OCI-LY3 (cell line): ENCODE data around the gene GRM4.

Experiments
- H2AFZ ChIP-seq: fragments of 200-600, 300-600 bp; shearing (Covaris generic); 2 replicates; pipeline ENCODE4 v1.6.0; 2014; ENCODE audit warnings: antibody characterized with exemption, low read depth, low read length
- H3K27ac ChIP-seq: fragments of 200-600, 300-600 bp; sonication (generic); 2 replicates; pipeline ENCODE4 v1.5.1; 2014; ENCODE audit warnings: mild to moderate bottlenecking, low read length, moderate library complexity, mixed read lengths
- H3K27me3 ChIP-seq: fragments of 200-600, 300-600 bp; sonication (generic); 2 replicates; pipeline ENCODE4 v1.6.1; 2014; ENCODE audit warnings: low read depth, low read length, mixed read lengths
- H3K36me3 ChIP-seq: fragments of 200-600, 300-600 bp; sonication (generic); replicated peaks from 2 replicates; pipeline ENCODE3; 2014; ENCODE audit warnings: low read depth, low read length, mixed read lengths
- H3K4me1 ChIP-seq: fragments of 300-600, 200-600 bp; sonication (generic); 2 replicates; pipeline ENCODE4 v1.6.1; 2014; ENCODE audit warnings: low read length, mixed read lengths
- H3K4me2 ChIP-seq: fragments of 200-600, 300-600 bp; sonication (generic); 2 replicates; pipeline ENCODE4 v1.6.1; 2014; ENCODE audit warnings: low read length, mixed read lengths
- H3K4me3 ChIP-seq: fragments of 300-600, 200-600 bp; sonication (generic); 2 replicates; pipeline ENCODE4 v1.5.1; 2014; ENCODE audit warnings: antibody characterized with exemption, mild to moderate bottlenecking, low read length, moderate library complexity
- H3K79me2 ChIP-seq: fragments of 300-600, 200-600 bp; shearing (Covaris generic); 2 replicates; pipeline ENCODE4 v1.6.1; 2014; ENCODE audit warnings: mild to moderate bottlenecking, low read length, mixed read lengths
- H3K9ac ChIP-seq: fragments of 300-600, 200-600 bp; shearing (Covaris generic); 2 replicates; pipeline ENCODE4 v1.6.0; 2014; ENCODE audit warnings: mild to moderate bottlenecking, low read length, moderate library complexity
- H3K9me3 ChIP-seq: fragments of 200-600, 300-600 bp; shearing (Covaris generic); 2 replicates; pipeline ENCODE4 v1.6.1; 2014; ENCODE audit warnings: low read length, mixed read lengths; ENCODE audit not compliant: insufficient read depth
- H4K20me1 ChIP-seq: fragments of 200-600, 300-600 bp; sonication (generic); 2 replicates; pipeline ENCODE4 v1.6.1; 2016; ENCODE audit warnings: low read length, mixed read lengths; ENCODE audit not compliant: insufficient read depth
- CTCF ChIP-seq: fragments of 200-600, 300-600 bp; sonication (generic); IDR thresholded peaks from 2 replicates; pipeline ENCODE4 v1.5.1; 2014; ENCODE audit warnings: antibody characterized with exemption, low read length, low read depth
- EZH2phosphoT487 ChIP-seq: fragments of 200-600 bp; shearing (Covaris generic); IDR thresholded peaks from 2 replicates; pipeline ENCODE4 v1.6.1; 2018; ENCODE audit warnings: antibody characterized with exemption, mixed run types, low read depth

GRM4 gene

GRCh38 chr6:34071884-34072379, 74.0 kb downstream of the GRM4 start:
- no peak overlapping the region for H3K4me3 ChIP-seq
- no peak overlapping the region for H2AFZ ChIP-seq
- H3K27ac ChIP-seq: no peak overlapping the region
- H3K9me3 ChIP-seq: no peaks in the 10 kb centered on the region
- TF ChIP-seq EZH2phosphoT487 (no peak), CTCF (no peak)
- H4K20me1 ChIP-seq: no peaks in the 10 kb centered on the region
- no peaks in the 10 kb centered on the region for H3K4me1 ChIP-seq
- H3K79me2 ChIP-seq: no peaks in the 10 kb centered on the region
- H3K36me3 ChIP-seq: no peaks in the 10 kb centered on the region
- H3K27me3 ChIP-seq: no peaks in the 10 kb centered on the region
- H3K4me2 ChIP-seq: no peak overlapping the region
- no peak overlapping the region for H3K9ac ChIP-seq

DNA sequence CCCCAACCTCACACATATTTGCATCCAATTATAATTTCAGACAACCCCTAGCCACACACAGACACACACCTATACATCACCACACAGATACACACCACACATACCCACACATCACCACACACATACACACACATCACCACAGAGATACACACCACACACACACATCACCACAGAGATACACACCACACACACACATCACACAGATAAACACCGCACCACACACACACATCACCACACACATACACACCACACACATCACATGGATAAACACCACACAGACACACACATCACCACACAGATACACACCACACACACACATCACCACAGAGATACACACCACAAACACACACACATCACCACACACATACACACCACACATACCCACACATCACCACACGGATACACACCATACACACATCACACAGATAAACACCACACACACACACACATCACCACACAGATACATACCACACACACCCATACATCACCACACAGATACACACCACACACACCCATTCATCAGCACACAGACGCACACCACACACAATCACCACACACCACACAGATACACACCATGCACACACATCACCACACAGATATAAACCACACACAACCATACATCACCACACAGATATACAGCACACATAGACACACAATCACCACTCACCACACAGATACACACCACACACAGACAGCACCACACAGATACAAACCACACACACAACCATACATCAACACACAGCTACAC, 74.6 kb downstream of the GRM4 start:
- Histone ChIP-seq H3K27ac (no peak overlapping the region), H3K79me2 (no peaks in the 10 kb centered on the region), H3K9ac (no peak overlapping the region), H3K9me3 (no peaks in the 10 kb centered on the region), H3K36me3 (no peaks in the 10 kb centered on the region), H3K4me3 (no peak overlapping the region), H4K20me1 (no peaks in the 10 kb centered on the region), H3K4me1 (no peaks in the 10 kb centered on the region), H2AFZ (no peak overlapping the region), H3K27me3 (no peaks in the 10 kb centered on the region), H3K4me2 (no peak overlapping the region)
- TF ChIP-seq EZH2phosphoT487 (no peak), CTCF (no peak)

GRCh38 chr6:34070315-34071135, 75.4 kb downstream of the GRM4 start:
- H3K4me3 ChIP-seq: no peak overlapping the region
- H3K36me3 ChIP-seq: no peaks in the 10 kb centered on the region
- H3K27me3 ChIP-seq: no peaks in the 10 kb centered on the region
- no peaks in the 10 kb centered on the region for H3K9me3 ChIP-seq
- no peak for TF ChIP-seq EZH2phosphoT487
- no peak for TF ChIP-seq CTCF
- H2AFZ ChIP-seq: no peak overlapping the region
- no peak overlapping the region for H3K27ac ChIP-seq
- no peak overlapping the region for H3K4me2 ChIP-seq
- no peaks in the 10 kb centered on the region for H3K79me2 ChIP-seq
- no peaks in the 10 kb centered on the region for H4K20me1 ChIP-seq
- H3K4me1 ChIP-seq: no peaks in the 10 kb centered on the region
- H3K9ac ChIP-seq: no peak overlapping the region

DNA sequence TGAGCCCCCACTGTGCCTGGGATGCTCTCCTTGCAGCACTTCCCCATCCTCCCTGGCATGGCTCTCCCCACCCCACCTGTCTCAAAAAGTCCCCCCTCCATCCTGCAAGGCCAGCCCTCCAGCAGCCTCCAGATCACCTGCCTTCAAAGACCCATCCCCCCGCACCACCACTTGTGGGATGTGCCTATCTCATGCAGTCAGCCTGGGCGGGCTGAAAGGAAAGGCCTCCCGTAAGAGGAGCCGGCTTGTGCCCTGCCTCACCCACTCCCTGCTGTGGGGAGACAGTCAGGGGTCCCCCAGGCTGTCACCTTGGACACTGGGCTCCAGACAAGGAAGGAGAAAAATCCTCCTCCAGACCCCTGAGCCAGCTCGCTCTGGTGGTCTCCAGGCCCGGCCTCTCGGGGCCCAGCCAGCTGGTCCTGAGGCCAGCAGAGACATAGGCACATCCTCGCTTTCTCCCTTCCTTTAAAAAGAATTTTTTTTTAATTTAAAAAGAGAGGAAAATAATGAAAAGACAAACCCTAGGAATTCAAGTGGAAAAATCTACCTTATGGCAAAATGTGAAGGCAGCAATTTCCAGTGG, 77.3 kb downstream of the GRM4 start:
- Histone ChIP-seq H3K4me2 (no peak overlapping the region), H3K36me3 (no peaks in the 10 kb centered on the region), H3K4me1 (no peaks in the 10 kb centered on the region), H3K9ac (no peak overlapping the region), H4K20me1 (no peaks in the 10 kb centered on the region), H3K79me2 (no peaks in the 10 kb centered on the region), H3K27ac (no peak overlapping the region), H3K4me3 (no peak overlapping the region), H3K27me3 (no peaks in the 10 kb centered on the region), H3K9me3 (no peaks in the 10 kb centered on the region), H2AFZ (no peak overlapping the region)
- TF ChIP-seq CTCF (no peak), EZH2phosphoT487 (no peak)
